ENCODE results near the gene ATMIN. TPM values are rescaled to one million over a fixed set of nuclear protein-coding genes. Genes with fewer than 3 reads are reported as not detected.

The ATMIN gene
- total and polyA plus RNA-seq, 2 donors (not counting 3 experiments of a cell fraction or from before 2014, with no cell fraction given) = 15.0 to 22.4 TPM

DNA sequence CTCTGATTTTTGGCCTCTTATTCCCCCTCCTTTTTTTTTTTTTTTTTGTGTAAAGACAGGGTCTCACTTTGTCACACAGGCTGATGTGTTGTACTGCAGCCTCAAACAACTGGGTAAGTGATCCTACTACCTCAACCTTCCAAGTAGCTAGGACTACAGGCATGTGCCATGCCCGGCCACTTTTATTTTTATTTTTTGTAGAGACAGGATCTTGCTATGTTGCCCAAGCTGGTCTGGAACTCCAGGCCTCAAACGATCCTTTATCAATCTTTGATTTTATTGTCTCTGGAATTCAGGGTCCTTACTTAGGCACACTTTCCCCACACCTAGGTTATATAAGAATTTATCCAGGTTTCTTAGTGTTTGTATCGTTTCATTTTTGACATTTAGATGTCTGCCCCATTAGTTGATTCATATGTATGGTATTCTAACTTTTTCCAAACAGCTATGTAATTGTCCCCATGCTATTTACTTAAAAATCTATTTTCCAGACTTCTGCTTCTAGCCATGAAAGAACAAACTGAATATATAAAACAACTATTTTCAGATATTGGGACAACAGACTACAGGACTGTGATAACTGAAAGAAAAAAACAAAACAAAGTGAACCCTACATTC lies 42.9 kb upstream of the ATMIN start:
- Histone ChIP-seq H3K4me1 (ENCODE audit: control insufficient read depth, extremely low read depth, insufficient read depth, low read length) (peaks cover 28% of the 10 kb centered on the region), H3K36me3 (ENCODE audit: control insufficient read depth in 2 of 2, extremely low read depth in 1 of 2, insufficient read depth in 2 of 2, low read length in 2 of 2) (no peaks in the 10 kb centered on the region), H3K9ac (replicated peaks; ENCODE audit: extremely low read depth, insufficient read depth, low read length) (peak overlapping the region; percentile 69), H4K20me1 (replicated peaks; ENCODE audit: control insufficient read depth, extremely low read depth, insufficient read depth, low read length) (no peaks in the 10 kb centered on the region), H3K27ac (ENCODE audit: insufficient read depth, low read depth, low read length) (peak overlapping the region; percentile 74), H3K4me2 (ENCODE audit: insufficient read depth, low read length) (peak overlapping the region; percentile 84), H3K27me3 (ENCODE audit: control insufficient read depth in 2 of 2, insufficient read depth in 2 of 2, low read length in 2 of 2) (no peaks in the 10 kb centered on the region), H3K9me1 (replicated peaks; ENCODE audit: control insufficient read depth, extremely low read depth, insufficient read depth, low read length) (no peaks in the 10 kb centered on the region), H3K9me3 (replicated peaks; ENCODE audit: control insufficient read depth, insufficient read depth, low read length) (no peaks in the 10 kb centered on the region), H3K79me2 (ENCODE audit: control insufficient read depth, insufficient read depth, low read length) (peaks cover 78% of the 10 kb centered on the region), H3K4me3 (replicated peaks in 1 of 3; ENCODE audit: insufficient read depth in 1 of 3, low read depth in 1 of 3, low read length in 3 of 3) (no peak overlapping the region), H2AFZ (ENCODE audit: low read depth, low read length) (no peak overlapping the region)
- TF ChIP-seq JUN (IDR thresholded peaks at IDR 0.05; ENCODE audit: borderline replicate concordance, insufficient read depth, insufficient read length, low read depth) = no peak
- TF ChIP-seq POLR2A (IDR thresholded peaks at IDR 0.05; ENCODE audit: low read depth, low read length) = no peak
- no peak for TF ChIP-seq MAX (IDR thresholded peaks at IDR 0.05; ENCODE audit: insufficient read depth, insufficient read length)
- no peak for TF ChIP-seq CTCF (IDR thresholded peaks at IDR 0.05; ENCODE audit: extremely low read depth in 1 of 2, insufficient read depth in 1 of 2, low read depth in 1 of 2, low read length in 2 of 2)
- no peak for TF ChIP-seq FOS (IDR thresholded peaks at IDR 0.05; ENCODE audit: borderline replicate concordance, insufficient read depth, low read length)
- no peak for TF ChIP-seq POLR2AphosphoS5 (IDR thresholded peaks at IDR 0.05; ENCODE audit: insufficient read depth, low read depth, low read length)
- TF ChIP-seq EZH2 (IDR thresholded peaks at IDR 0.05; ENCODE audit: borderline replicate concordance, low read depth, low read length, severe bottlenecking) = no peak
- no peak for TF ChIP-seq MYC (IDR thresholded peaks at IDR 0.05; ENCODE audit: low read depth, low read length)
- TF ChIP-seq GATA2 (IDR thresholded peaks at IDR 0.05; ENCODE audit: insufficient read depth, insufficient read length, low read depth, low read length) = no peak
- CTCF ChIA-PET = interaction anchor here (0.9 to 3.3 kb wide), 9 partner anchors 11 to 68 kb away, joined by 3 to 38 read pairs (median 8); partner anchors contain the start of gene ATMIN
- POLR2A ChIA-PET = interaction anchor here (1.2 to 1.4 kb wide), 6 partner anchors 9 to 186 kb away, joined by 4 to 6 read pairs (median 5); partner anchors contain the start of genes CENPN and CMC2
- intact Hi-C loops (cut with micrococcal nuclease) (loop anchor here (1.0 kb wide), 4 partner anchors 7 to 60 kb away; partner anchors contain the start of gene CMC2), dilution Hi-C loops (cut with MboI; ENCODE audit: extremely low pct_ligation_motif_present, low sequenced_read_pairs) (no loop called here)
- BruUV-seq (replicated peaks) = TSS peak; percentile 67
- FAIRE-seq (no peak), DNase-seq (ENCODE audit: low read depth, low spot score) (no peak)

All from endothelial cell of umbilical vein (primary cell).